Loucy (cell line): Measurements from ENCODE around the gene SMIM29.

Experiments
- H2AFZ ChIP-seq: fragments of 200-600 bp; sonication (generic); 2 replicates; pipeline ENCODE4 v1.6.0; 2016; ENCODE audit warnings: antibody characterized with exemption, mild to moderate bottlenecking, low read length, moderate library complexity
- H3F3A ChIP-seq: fragments of 200-600 bp; 2 replicates; pipeline ENCODE4 v1.6.0; 2016; ENCODE audit warnings: antibody characterized with exemption, low read depth, mild to moderate bottlenecking
- H3K27me3 ChIP-seq: fragments of 200-600 bp; sonication (generic); 2 replicates; pipeline ENCODE4 v1.6.1; 2014; ENCODE audit warnings: low read length, mild to moderate bottlenecking; ENCODE audit not compliant: insufficient read depth, poor library complexity, severe bottlenecking
- H3K36me3 ChIP-seq: fragments of 200-600 bp; sonication (generic); 2 replicates; pipeline ENCODE4 v1.6.1; 2016; ENCODE audit warnings: low read length; ENCODE audit not compliant: insufficient read depth
- H3K4me1 ChIP-seq: fragments of 200-600 bp; sonication (generic); 2 replicates; pipeline ENCODE4 v1.5.1; 2014; ENCODE audit warnings: low read length, mild to moderate bottlenecking; ENCODE audit not compliant: insufficient read depth, poor library complexity, severe bottlenecking
- H3K4me2 ChIP-seq: fragments of 200-600 bp; sonication (generic); 2 replicates; pipeline ENCODE4 v1.6.0; 2014; ENCODE audit warnings: antibody characterized with exemption, low read length, low read depth, mild to moderate bottlenecking; ENCODE audit not compliant: poor library complexity, severe bottlenecking
- H3K4me3 ChIP-seq: fragments of 200-600 bp; sonication (generic); 2 replicates; pipeline ENCODE4 v1.5.1; 2014; ENCODE audit warnings: low read length, mild to moderate bottlenecking, mixed read lengths; ENCODE audit not compliant: poor library complexity, severe bottlenecking
- H3K79me2 ChIP-seq: fragments of 200-600 bp; sonication (generic); 2 replicates; pipeline ENCODE4 v1.6.1; 2014; ENCODE audit warnings: low read length; ENCODE audit not compliant: insufficient read depth
- H3K9ac ChIP-seq: fragments of 200-600 bp; sonication (generic); 2 replicates; pipeline ENCODE4 v1.6.0; 2014; ENCODE audit warnings: mild to moderate bottlenecking, low read depth, low read length, moderate library complexity; ENCODE audit not compliant: poor library complexity, severe bottlenecking
- H3K9me2 ChIP-seq: fragments of 200-600 bp; sonication (generic); replicated peaks from 2 replicates; pipeline ENCODE4 v1.6.1; 2016; ENCODE audit warnings: low read depth, low read length, mixed read lengths
- H3K9me3 ChIP-seq: fragments of 200-600 bp; sonication (generic); 2 replicates; pipeline ENCODE4 v1.6.1; 2014; ENCODE audit warnings: mild to moderate bottlenecking, antibody characterized with exemption, low read length, low read depth; ENCODE audit not compliant: insufficient read depth
- H4K20me1 ChIP-seq: fragments of 200-600 bp; sonication (generic); 2 replicates; pipeline ENCODE4 v1.6.0; 2014; ENCODE audit warnings: antibody characterized with exemption, low read length, mild to moderate bottlenecking; ENCODE audit not compliant: insufficient read depth, poor library complexity, severe bottlenecking
- CTCF ChIP-seq: fragments of 200-600 bp; sonication (generic); conservative IDR thresholded peaks from 2 replicates; pipeline ENCODE4 v1.5.1; 2014; ENCODE audit warnings: mild to moderate bottlenecking, antibody characterized with exemption, low read length
- EZH2phosphoT487 ChIP-seq: fragments of 200-600 bp; IDR thresholded peaks from 2 replicates; pipeline ENCODE4 v1.6.1; 2018; ENCODE audit warnings: antibody characterized with exemption, mild to moderate bottlenecking, moderate library complexity, borderline replicate concordance

Gene SMIM29

GRCh38 chr6:34289137-34289536, 40.3 kb upstream of the SMIM29 start:
- no peaks in the 10 kb centered on the region for H4K20me1 ChIP-seq
- H3K4me2 ChIP-seq = peak overlapping the region; percentile 62
- TF ChIP-seq EZH2phosphoT487 (no peak), CTCF (no peak)
- peaks cover 32% of the 10 kb centered on the region for H3K4me1 ChIP-seq
- H3K27me3 ChIP-seq = no peaks in the 10 kb centered on the region
- H2AFZ ChIP-seq = peak overlapping the region; percentile 8; the same call in 1 of the 2 replicates
- peaks cover 38% of the 10 kb centered on the region for H3K36me3 ChIP-seq
- H3F3A ChIP-seq = no peaks in the 10 kb centered on the region; the same call in 1 of the 2 replicates
- no peaks in the 10 kb centered on the region for H3K9me2 ChIP-seq
- no peaks in the 10 kb centered on the region for H3K9me3 ChIP-seq
- H3K9ac ChIP-seq = peak overlapping the region; percentile 47
- peak overlapping the region; percentile 38 for H3K4me3 ChIP-seq
- H3K79me2 ChIP-seq = no peaks in the 10 kb centered on the region

- peak overlapping the region; percentile 38 for H3K4me3 ChIP-seq
- H2AFZ ChIP-seq = peak overlapping the region; percentile 8; the same call in 1 of the 2 replicates
- H3K9ac ChIP-seq = peak overlapping the region; percentile 47
- peak overlapping the region; percentile 62 for H3K4me2 ChIP-seq
- no peaks in the 10 kb centered on the region for H3K27me3 ChIP-seq
- H3K4me1 ChIP-seq = peaks cover 36% of the 10 kb centered on the region
- no peaks in the 10 kb centered on the region for H3K9me2 ChIP-seq
- H3K36me3 ChIP-seq = peaks cover 33% of the 10 kb centered on the region
- TF ChIP-seq CTCF (no peak), EZH2phosphoT487 (no peak)
- no peaks in the 10 kb centered on the region for H4K20me1 ChIP-seq
- no peaks in the 10 kb centered on the region for H3K79me2 ChIP-seq
- H3F3A ChIP-seq = no peaks in the 10 kb centered on the region; the same call in 1 of the 2 replicates
- no peaks in the 10 kb centered on the region for H3K9me3 ChIP-seq
Observed at GRCh38 chr6:34288581-34288980, 39.8 kb upstream of the SMIM29 start.

GRCh38 chr6:34285448-34286164, 36.8 kb upstream of the SMIM29 start:
- peaks cover 43% of the 10 kb centered on the region for H3K4me1 ChIP-seq
- no peaks in the 10 kb centered on the region for H3K79me2 ChIP-seq
- no peaks in the 10 kb centered on the region for H3K9me3 ChIP-seq
- no peak overlapping the region for H3K9ac ChIP-seq
- peak overlapping the region; percentile 33 for H3K4me2 ChIP-seq
- no peaks in the 10 kb centered on the region; the same call in 1 of the 2 replicates for H3F3A ChIP-seq
- H3K9me2 ChIP-seq = no peaks in the 10 kb centered on the region
- H3K27me3 ChIP-seq = no peaks in the 10 kb centered on the region
- H3K36me3 ChIP-seq = peaks cover 10% of the 10 kb centered on the region; the same call in 1 of the 2 replicates
- no peak overlapping the region for H2AFZ ChIP-seq
- no peak for TF ChIP-seq CTCF
- no peak for TF ChIP-seq EZH2phosphoT487
- H3K4me3 ChIP-seq = no peak overlapping the region
- no peaks in the 10 kb centered on the region for H4K20me1 ChIP-seq
